Endometrial microvascular endothelial cells (primary cell): ENCODE results near the gene STIM1. TPM values are rescaled to one million over a fixed set of nuclear protein-coding genes. Genes with fewer than 3 reads are reported as not detected.

Experiments used
- in situ Hi-C: cut with HindIII; loops from 2 replicates; pipeline ENCODE4 v1.10.0; 2017; ENCODE audit warnings: low sequenced_read_pairs, low pct_unique_long_range_greater_than_20kb; ENCODE audit errors: inconsistent ontology term
- total RNA-seq: library from RNA; depleted of rRNA; stranded (reverse); fragments of >200 nt; gene quantifications from one replicate; pipeline ENCODE4 v1.2.3, GENCODE V29; 2015; ENCODE audit errors: inconsistent ontology term

Gene STIM1
- total RNA-seq, 1 donor from 2014 or later: 13.9 TPM

DNA sequence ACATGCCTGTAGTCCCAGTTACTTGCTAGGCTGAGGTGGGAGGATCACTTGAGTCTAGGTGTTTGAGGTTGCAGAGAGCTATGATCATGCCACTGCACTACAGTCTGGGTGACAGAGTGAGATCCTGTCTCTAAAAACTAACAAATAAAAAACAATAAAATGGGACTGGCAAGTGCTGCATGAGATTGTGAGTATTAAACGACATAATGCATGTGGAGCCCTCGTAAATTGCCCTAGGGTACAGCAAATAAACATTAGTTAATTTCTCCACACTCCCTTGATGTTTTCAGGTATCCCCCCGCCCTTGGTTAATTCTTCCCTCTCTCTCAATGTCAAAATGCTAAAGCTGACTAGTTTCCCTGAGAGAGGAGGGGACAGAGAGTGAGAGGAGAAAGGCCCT, 9.8 kb upstream of the STIM1 start:
- in situ Hi-C loops: no loop called here

DNA sequence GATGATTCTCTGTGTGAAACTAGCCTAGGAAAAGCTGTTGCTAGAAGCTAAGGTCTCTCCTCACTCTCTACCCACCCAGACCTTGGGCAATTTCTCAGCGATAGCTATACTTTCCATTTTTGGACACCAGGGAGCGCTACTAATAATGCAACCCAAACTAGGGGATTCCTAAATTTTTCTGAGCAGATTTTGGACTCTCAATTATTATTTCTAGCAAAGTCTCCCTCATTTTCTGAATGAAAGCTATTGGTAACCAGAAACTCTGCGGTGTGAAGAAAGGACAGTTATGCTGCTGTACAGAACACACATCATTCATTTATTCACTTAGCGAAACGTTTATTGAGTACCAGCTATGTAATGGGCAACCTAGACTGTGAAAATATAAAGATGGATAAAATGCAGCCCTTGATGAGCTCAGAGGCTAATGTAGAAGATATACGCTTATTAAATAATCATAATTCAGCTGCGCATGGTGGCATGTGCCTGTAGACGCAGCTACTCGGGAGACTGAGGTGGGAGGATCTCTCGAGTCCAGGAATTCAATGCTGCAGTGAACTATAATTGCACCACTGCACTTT, 6.1 kb upstream of the STIM1 start:
- in situ Hi-C loops: no loop called here

DNA sequence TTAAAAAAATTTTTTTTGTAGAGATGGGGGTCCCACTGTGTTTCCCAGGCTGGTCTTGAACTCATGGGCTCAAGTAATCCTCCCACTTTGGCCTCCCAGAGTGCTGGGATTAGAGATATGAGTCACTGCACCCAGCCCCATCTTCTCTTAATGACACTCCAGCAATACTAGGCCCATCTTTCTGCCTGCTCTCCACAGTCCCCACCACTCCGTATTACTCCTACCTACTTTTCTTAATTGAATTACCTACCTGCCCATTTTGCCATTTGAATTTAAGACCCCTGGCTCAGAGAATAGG, 2.0 kb upstream of the STIM1 start:
- in situ Hi-C loops: loop anchor here (25.0 kb wide), 1 partner anchor 209 kb away; no protein-coding TSS in a partner anchor

DNA sequence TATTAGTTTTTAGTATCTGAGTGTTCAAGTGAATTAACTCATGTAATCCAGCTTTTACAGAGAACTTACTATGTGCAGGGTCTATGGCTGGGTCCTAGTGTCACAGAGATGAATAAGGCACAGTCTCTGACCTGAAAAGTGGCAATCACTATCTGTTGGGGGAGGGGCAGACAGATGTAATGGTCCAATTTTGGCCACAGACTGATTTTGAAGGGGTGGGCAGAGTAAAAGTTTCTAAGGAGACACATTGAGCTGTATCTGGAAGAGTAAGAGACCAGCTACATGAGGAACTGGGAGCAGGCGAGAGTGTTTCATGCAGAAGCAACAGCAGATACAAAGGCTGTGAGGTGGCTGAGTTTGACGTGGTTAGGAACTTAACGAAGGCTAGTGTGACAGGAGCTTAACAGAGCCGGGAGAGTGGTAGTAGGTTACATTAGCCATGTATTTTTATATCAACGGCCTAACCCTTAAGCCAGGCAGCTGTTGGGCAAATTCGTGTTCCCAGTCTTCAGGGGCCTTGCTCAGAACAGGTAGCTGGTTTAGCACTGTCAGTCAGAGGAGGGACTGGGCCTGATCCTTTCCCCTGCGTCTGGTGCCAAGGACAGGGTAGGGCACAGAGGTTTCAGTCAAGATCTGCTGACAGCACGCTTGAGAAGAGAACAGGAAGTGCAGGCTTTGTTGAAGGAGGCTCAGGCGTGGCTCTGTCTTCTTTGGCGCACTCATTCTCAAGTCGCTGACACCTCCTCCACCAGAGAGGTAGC, 1.4 kb upstream of the STIM1 start:
- in situ Hi-C loops: loop anchor here (25.0 kb wide), 1 partner anchor 208 kb away; no protein-coding TSS in a partner anchor

DNA sequence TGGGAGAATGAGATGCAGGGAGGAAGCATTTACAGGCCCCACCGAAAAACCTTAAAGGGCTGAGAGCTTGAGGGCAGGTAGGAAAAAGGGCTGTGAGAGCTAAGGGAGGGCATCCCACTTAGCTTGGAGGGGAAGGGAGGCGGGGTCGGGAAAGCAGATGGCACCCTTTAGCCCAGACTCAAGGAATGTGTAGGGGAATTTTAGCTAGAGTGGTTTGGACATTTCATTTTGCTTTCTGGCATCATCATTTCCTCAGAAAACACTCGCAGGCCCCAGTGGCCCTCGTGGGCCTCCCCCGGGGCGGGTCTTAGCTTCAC, 846 bp upstream of the STIM1 start:
- in situ Hi-C loops: loop anchor here (25.0 kb wide), 1 partner anchor 208 kb away; no protein-coding TSS in a partner anchor

DNA sequence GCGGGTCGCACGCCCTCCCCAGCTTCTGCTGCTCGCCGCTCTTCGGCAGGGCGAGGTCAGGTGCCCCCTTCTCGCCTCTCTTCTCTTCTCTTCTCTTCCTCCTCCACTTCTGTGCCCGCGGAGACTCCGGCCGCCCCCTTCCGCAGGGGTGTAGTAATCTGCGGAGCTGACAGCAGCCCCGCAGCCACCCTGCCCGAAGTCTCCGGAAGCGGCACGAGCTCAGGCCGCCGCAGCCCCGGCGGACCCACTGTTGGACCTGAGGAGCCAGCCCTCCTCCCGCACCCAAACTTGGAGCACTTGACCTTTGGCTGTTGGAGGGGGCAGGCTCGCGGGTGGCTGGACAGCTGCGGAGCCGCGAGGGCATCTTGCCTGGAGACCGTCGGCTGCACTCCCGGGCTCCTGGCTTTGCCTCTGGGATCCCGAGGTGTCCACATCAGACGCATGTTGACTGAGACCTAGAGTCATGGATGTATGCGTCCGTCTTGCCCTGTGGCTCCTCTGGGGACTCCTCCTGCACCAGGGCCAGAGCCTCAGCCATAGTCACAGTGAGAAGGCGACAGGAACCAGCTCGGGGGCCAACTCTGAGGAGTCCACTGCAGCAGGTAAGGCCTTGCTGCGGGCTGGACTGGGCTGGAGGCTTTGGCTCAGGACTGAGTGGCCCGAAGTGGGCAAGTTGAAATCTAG, 486 bp downstream of the STIM1 start:
- in situ Hi-C loops: loop anchor here (25.0 kb wide), 1 partner anchor 206 kb away; no protein-coding TSS in a partner anchor

DNA sequence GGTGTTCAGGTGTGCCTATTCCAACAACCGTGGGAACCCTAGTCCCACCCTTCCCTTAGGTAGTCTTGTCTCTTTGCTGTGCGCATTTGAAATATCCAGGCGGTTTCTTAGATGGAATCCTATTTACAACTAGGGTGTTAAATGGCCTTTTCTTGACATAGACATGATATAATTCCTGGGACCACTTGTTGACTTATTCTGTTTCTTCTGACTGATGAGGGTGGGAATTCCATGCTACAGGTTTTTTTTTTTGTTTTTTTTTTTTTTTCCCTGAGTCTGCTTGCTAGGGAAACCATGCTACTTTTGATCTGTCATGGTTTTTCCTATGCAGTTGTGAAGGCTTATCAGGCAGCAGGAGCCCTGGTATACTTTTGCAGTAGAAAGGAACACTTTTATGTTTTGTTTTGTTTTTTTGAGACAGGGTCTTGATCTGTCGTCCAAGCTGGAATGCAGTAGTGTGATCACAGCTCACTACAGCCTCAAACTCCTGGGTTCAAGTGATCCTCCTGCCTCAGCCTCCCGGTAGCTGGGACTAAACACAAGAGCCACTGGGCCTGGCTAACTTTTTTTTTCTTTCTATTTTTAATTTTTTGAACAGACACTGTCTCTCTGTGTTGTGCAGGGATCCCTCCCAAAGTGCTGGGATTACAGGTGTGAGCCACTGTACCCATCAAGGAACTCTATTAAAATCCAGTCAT, 1.5 kb downstream of the STIM1 start:
- in situ Hi-C loops: loop anchor here (25.0 kb wide), 1 partner anchor 205 kb away; no protein-coding TSS in a partner anchor

DNA sequence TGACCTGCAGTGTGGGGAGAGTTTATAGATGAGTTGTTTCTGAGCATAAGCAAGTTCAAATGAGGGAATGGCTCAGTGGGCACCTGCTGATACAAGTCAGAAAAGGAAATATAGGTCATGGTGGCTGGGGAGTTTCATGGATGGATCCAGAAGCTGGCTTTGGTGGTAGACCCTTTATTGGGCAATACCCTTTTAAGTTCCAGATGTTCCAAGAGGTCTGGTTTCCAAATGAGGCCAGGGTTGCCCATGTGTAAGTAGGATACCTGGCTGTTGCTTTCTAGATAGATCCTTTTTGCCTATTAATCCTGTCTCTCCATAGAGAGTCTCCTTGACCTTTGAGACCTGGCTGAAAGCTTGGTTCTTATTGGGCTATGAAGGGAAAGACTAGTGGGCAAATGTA, 2.2 kb downstream of the STIM1 start:
- in situ Hi-C loops: loop anchor here (25.0 kb wide), 1 partner anchor 205 kb away; no protein-coding TSS in a partner anchor

DNA sequence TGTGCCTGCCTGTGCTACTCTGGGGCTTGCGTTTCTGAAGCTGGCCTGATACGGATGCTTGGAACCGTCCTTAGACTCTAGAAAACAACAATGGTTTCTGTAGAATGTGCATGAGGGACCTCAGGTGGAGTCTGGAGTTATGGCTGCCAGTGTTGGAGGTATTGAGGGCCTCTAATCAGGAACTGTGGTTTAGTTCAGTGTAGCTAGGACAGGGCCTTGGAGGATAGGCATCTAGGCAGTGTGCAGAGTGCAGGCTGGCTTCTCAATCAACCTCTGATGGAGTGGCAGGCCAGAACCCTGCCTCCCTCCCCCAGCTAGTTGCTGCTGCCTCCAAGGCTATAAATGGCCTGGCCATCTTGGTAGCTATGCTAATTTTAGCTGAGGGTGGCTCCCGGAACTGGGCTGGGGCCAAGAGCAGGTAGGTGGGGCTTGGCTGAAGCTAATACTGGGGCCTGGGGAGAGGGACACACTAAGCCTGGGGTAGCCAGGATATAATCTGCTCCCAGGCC, 4.0 kb downstream of the STIM1 start:
- in situ Hi-C loops: loop anchor here (25.0 kb wide), 1 partner anchor 203 kb away; no protein-coding TSS in a partner anchor

DNA sequence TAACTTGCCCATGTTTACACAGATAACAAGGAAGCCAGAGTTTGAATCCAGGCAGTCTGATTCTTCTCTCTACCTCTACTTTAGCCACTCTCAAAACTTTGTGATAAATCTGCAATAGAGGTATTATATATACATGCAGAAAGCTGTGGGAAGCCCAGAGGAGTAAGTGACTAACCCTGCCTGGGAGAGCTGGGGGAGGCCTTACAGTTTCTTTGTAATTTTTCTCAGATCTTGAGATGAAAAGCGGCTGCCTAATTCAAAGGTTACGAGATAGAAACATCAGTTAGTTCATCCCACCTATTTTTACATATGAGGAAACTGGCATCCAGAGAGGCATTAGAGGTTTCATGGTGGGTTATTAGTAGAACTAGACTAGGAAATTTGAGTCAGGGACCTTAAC, 4.9 kb downstream of the STIM1 start:
- in situ Hi-C loops: loop anchor here (25.0 kb wide), 1 partner anchor 202 kb away; no protein-coding TSS in a partner anchor

DNA sequence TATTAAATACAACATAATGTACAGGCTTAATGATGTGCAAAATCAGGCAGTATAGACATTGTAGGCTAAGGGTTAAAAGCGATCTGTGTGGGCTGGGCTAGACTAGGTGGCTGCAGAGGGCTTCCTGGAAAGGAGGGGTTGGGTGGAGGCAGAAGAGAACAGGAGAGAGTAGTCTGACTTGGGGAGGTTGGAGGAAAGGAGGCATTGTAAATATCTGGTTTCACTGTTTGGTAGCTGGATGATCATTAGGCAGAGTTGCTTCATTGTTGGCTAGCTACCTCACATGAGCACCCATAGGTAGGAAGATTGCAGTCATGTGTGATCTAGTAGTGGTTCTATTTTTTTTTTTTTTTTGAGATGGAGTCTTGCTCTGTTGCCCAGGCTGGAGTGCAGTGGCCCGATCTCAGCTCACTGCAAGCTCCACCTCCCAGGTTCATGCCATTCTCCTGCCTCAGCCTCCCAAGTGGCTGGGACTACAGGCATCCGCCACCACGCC, 5.5 kb downstream of the STIM1 start:
- in situ Hi-C loops: loop anchor here (25.0 kb wide), 1 partner anchor 201 kb away; no protein-coding TSS in a partner anchor

DNA sequence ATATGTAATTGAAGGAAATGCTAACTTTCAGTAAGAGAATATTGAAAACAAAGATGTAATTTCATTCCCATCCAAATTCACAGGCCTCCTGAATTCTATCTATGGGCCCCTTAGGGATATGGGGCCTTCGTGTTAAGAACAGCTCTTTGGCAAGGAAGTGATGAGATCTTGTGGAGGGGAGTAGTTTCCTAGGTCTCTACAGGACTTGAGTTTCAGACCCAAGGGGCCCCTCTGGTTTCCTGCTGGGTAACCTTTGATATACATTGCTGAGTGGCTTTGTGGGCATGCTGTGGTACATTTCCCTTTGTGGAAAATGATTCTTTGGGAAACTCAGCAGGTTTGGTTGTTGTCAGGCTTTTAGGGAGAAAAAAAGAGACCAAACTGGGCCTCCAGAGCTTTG, 6.2 kb downstream of the STIM1 start:
- in situ Hi-C loops: loop anchor here (25.0 kb wide), 1 partner anchor 201 kb away; no protein-coding TSS in a partner anchor

DNA sequence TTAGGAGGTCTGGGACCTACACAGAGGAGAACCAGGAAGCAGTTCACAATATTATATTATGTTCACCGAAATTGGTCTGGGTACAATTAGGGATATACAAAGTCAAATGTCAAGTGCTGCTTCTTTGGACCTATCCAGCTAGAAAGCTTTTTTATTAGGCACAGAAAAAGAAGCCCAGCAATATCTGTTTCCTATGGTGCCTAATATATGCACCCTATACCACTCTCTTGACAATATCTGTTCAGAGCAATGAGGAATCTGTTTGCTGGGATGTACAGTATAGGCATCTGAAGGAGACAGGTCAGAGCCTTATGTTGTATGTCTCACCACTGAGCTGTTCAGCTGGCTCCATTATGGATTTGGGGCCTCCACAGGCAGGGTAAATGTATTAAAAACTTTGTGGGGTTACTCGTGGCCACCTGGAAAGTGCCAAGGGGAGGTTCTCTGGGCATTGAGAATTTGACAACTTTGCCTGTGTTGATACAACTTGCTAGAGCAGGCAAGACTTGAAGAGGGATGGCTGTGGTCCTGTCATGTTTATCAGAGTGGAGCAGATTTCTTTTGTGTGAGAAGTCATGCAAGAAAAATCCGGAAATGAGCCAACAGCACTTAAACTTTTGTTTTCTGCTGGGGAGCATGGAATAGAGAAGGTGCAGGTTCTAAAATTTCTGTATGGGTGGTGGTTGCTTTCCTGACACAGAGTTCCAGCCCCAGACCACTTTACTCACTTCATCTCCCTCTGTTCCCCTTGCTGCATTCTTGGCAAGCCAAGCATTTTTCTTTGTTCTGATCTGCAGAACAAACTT, 10.1 kb downstream of the STIM1 start:
- in situ Hi-C loops: loop anchor here (25.0 kb wide), 1 partner anchor 197 kb away; no protein-coding TSS in a partner anchor

DNA sequence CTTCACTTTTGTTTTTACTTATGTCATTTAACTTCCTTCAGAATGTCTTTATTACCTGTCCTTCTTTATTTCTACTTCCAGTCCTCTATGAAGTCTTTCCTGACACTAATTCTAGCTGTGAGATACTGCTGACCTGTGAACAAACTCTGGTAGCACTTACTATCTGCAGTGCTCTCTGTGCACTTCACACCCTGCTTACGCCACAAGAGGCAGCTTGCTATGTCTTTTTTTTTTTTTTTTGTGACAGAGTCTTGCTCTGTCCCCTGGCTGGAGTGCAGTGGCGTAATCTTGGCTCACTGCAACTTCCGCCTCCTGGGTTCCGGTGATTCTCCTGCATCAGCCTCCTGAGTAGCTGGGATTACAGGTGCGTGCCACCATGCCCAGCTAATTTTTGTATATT, 10.7 kb downstream of the STIM1 start:
- in situ Hi-C loops: loop anchor here (25.0 kb wide), 1 partner anchor 196 kb away; no protein-coding TSS in a partner anchor

DNA sequence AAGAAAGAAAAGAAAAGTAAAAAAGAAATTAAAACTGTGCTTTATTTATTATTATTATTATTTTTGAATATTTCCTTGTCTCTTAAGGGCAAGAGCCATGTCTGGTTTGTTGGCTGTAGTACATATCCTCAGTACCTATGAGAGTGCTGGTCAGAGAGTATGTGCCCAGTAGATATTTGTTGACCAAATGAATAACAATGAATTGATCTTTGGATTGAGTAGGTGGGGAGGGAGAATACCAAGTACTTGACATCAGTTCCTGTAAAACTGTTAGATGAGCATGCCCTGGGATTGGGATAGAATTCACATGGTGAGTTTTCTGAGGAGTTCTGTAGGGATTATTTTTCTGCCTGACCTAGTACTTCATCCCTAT, 11.4 kb downstream of the STIM1 start:
- in situ Hi-C loops: loop anchor here (25.0 kb wide), 1 partner anchor 195 kb away; no protein-coding TSS in a partner anchor

DNA sequence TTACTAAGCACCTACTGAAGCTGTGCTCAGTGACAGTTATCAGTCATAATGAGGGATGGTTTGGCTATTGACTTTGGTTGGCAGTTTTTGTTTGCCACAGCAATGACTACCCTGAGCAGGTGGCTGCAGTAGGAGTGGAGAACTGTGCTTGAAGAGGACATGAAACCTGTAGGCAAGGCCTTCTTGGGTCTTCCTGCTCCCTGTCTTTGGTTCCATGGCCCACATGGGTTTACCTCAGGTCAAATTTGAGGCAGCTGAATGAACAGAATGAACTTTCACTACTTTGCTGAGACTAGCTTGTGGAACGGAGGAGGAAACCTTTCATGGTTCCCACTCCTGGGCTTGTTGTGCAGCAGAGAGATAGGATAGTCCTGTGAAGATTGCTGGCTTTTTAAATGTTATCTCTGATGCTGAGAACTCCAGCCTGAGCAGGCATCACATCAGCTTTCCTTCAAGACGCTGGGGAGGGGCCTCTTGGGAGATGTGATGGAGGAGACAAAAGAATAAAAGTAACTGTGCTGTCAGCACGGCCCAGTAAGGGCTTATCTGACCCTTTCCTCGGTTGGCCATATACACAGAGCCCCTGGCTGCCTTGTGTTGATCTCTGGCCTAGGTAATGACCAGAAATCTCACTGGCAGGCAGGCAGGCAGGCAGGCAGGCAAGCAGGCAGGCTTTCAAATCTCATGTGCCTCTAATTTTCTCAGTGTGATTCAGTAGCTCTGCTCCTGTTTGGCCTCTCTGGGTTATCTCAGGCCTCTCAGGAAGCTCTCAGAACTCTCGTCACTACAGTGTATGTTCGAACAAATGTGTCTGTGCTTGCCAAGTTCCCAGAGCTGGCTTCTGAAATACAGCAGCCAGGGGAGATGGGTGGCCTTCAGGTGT, 12.0 kb downstream of the STIM1 start:
- in situ Hi-C loops: loop anchor here (25.0 kb wide), 1 partner anchor 195 kb away; no protein-coding TSS in a partner anchor
